ENCODE data around the gene RBMS3. TPM values are rescaled to one million over a fixed set of nuclear protein-coding genes. Genes with fewer than 3 reads are reported as not detected.

Gene RBMS3
- total RNA-seq, 1 donor from 2014 or later = 33.0 TPM

GRCh38 chr3:29940759-29941323, 660.0 kb downstream of the RBMS3 start:
- FAIRE-seq (no peak), DNase-seq (ENCODE audit: low read depth) (no peak)
- Mint-ChIP-seq H3K36me3 (ENCODE audit: low read depth, unreplicated experiment) (no peaks in the 10 kb centered on the region), H3K9me3 (ENCODE audit: unreplicated experiment) (no peaks in the 10 kb centered on the region), H3K27me3 (ENCODE audit: low read depth, unreplicated experiment) (no peaks in the 10 kb centered on the region), H3K27ac (ENCODE audit: unreplicated experiment) (no peak overlapping the region), H3K4me3 (ENCODE audit: unreplicated experiment) (no peak overlapping the region), H3K4me1 (ENCODE audit: low read depth, unreplicated experiment) (peaks cover 6% of the 10 kb centered on the region)
- Histone ChIP-seq H3K27me3 (ENCODE audit: insufficient read depth, low read length) (no peaks in the 10 kb centered on the region), H3K27ac (ENCODE audit: low read depth, low read length) (no peak overlapping the region), H3K79me2 (ENCODE audit: insufficient read depth, low read length) (no peaks in the 10 kb centered on the region), H2AFZ (ENCODE audit: low read depth, low read length) (no peak overlapping the region), H3K36me3 (ENCODE audit: insufficient read depth, low read length) (no peaks in the 10 kb centered on the region), H3K9ac (ENCODE audit: low read length) (no peak overlapping the region), H4K20me1 (ENCODE audit: insufficient read depth, low read length) (no peaks in the 10 kb centered on the region), H3K4me1 (ENCODE audit: insufficient read depth, low read length) (peaks cover 2% of the 10 kb centered on the region), H3K9me3 (ENCODE audit: insufficient read depth, low read depth, low read length) (no peaks in the 10 kb centered on the region), H3K4me2 (ENCODE audit: low read length) (no peak overlapping the region), H3K4me3 (ENCODE audit: insufficient read depth, low read depth, low read length) (no peak overlapping the region)
- no peak for TF ChIP-seq EZH2 (IDR thresholded peaks at IDR 0.05; ENCODE audit: insufficient read depth, low read length)
- TF ChIP-seq, protein P1, sequence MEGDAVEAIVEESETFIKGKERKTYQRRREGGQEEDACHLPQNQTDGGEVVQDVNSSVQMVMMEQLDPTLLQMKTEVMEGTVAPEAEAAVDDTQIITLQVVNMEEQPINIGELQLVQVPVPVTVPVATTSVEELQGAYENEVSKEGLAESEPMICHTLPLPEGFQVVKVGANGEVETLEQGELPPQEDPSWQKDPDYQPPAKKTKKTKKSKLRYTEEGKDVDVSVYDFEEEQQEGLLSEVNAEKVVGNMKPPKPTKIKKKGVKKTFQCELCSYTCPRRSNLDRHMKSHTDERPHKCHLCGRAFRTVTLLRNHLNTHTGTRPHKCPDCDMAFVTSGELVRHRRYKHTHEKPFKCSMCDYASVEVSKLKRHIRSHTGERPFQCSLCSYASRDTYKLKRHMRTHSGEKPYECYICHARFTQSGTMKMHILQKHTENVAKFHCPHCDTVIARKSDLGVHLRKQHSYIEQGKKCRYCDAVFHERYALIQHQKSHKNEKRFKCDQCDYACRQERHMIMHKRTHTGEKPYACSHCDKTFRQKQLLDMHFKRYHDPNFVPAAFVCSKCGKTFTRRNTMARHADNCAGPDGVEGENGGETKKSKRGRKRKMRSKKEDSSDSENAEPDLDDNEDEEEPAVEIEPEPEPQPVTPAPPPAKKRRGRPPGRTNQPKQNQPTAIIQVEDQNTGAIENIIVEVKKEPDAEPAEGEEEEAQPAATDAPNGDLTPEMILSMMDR (IDR thresholded peaks at IDR 0.05; ENCODE audit: insufficient read depth, low read depth, low read length) = no peak

- TF ChIP-seq EZH2 (IDR thresholded peaks at IDR 0.05; ENCODE audit: insufficient read depth, low read length) = no peak
- TF ChIP-seq, protein P1 (IDR thresholded peaks at IDR 0.05; ENCODE audit: insufficient read depth, low read depth, low read length) = no peak
- H3K4me1 ChIP-seq (ENCODE audit: insufficient read depth, low read length) = no peaks in the 10 kb centered on the region
Measured at GRCh38 chr3:29942297-29942696, 661.4 kb downstream of the RBMS3 start.

DNA sequence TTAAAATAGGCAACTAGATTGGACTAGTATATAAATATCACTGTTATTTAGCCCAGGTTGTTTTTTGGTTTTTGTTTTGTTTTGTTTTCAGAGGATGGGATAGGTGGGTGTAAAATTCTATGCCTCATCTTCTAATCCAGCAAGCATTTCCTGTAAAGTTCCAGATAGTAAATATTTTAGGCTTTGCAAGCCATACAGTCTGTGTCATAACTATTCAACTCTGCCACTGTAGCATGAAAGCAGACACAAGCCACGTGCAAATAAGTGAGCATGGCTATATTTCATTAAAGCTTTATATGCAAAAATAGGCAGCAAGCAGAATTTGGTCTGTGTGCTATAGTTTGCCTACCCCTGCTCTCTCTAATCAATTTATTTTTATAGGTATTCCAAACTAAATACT, 668.3 kb downstream of the RBMS3 start:
- no peaks in the 10 kb centered on the region for H3K27me3 Mint-ChIP-seq (ENCODE audit: low read depth, unreplicated experiment)
- no peak overlapping the region for H3K4me2 ChIP-seq (ENCODE audit: low read length)
- H3K27ac Mint-ChIP-seq (ENCODE audit: unreplicated experiment) = peak overlapping the region; percentile 42
- no peak overlapping the region for H2AFZ ChIP-seq (ENCODE audit: low read depth, low read length)
- peaks cover 3% of the 10 kb centered on the region for H3K4me1 ChIP-seq (ENCODE audit: insufficient read depth, low read length)
- DNase-seq (ENCODE audit: low read depth) (peak; percentile 17), FAIRE-seq (no peak)
- H3K27me3 ChIP-seq (ENCODE audit: insufficient read depth, low read length) = no peaks in the 10 kb centered on the region
- no peaks in the 10 kb centered on the region for H3K36me3 Mint-ChIP-seq (ENCODE audit: low read depth, unreplicated experiment)
- no peak overlapping the region for H3K4me3 Mint-ChIP-seq (ENCODE audit: unreplicated experiment)
- H3K36me3 ChIP-seq (ENCODE audit: insufficient read depth, low read length) = no peaks in the 10 kb centered on the region
- no peaks in the 10 kb centered on the region for H3K79me2 ChIP-seq (ENCODE audit: insufficient read depth, low read length)
- peaks cover 15% of the 10 kb centered on the region for H3K4me1 Mint-ChIP-seq (ENCODE audit: low read depth, unreplicated experiment)
- H3K9me3 ChIP-seq (ENCODE audit: insufficient read depth, low read depth, low read length) = no peaks in the 10 kb centered on the region
- no peak overlapping the region for H3K9ac ChIP-seq (ENCODE audit: low read length)
- no peaks in the 10 kb centered on the region for H3K9me3 Mint-ChIP-seq (ENCODE audit: unreplicated experiment)
- H3K4me3 ChIP-seq (ENCODE audit: insufficient read depth, low read depth, low read length) = no peak overlapping the region
- no peaks in the 10 kb centered on the region for H4K20me1 ChIP-seq (ENCODE audit: insufficient read depth, low read length)
- no peak overlapping the region for H3K27ac ChIP-seq (ENCODE audit: low read depth, low read length)
- no peak for TF ChIP-seq EZH2 (IDR thresholded peaks at IDR 0.05; ENCODE audit: insufficient read depth, low read length)
- TF ChIP-seq, protein P1 (IDR thresholded peaks at IDR 0.05; ENCODE audit: insufficient read depth, low read depth, low read length) = no peak

More at GRCh38 chr3:29942297-29942696, 661.4 kb downstream of the RBMS3 start:
- H3K9me3 Mint-ChIP-seq (ENCODE audit: unreplicated experiment) = no peaks in the 10 kb centered on the region
- H2AFZ ChIP-seq (ENCODE audit: low read depth, low read length) = no peak overlapping the region
- H3K9ac ChIP-seq (ENCODE audit: low read length) = no peak overlapping the region
- H3K36me3 Mint-ChIP-seq (ENCODE audit: low read depth, unreplicated experiment) = no peaks in the 10 kb centered on the region
- H3K9me3 ChIP-seq (ENCODE audit: insufficient read depth, low read depth, low read length) = no peaks in the 10 kb centered on the region
- no peak overlapping the region for H3K4me3 ChIP-seq (ENCODE audit: insufficient read depth, low read depth, low read length)
- H3K27me3 ChIP-seq (ENCODE audit: insufficient read depth, low read length) = no peaks in the 10 kb centered on the region
- DNase-seq (ENCODE audit: low read depth) (no peak), FAIRE-seq (no peak)
- no peak overlapping the region for H3K27ac ChIP-seq (ENCODE audit: low read depth, low read length)
- no peak overlapping the region for H3K27ac Mint-ChIP-seq (ENCODE audit: unreplicated experiment)
- no peaks in the 10 kb centered on the region for H3K79me2 ChIP-seq (ENCODE audit: insufficient read depth, low read length)
- no peaks in the 10 kb centered on the region for H3K36me3 ChIP-seq (ENCODE audit: insufficient read depth, low read length)
- H3K4me1 Mint-ChIP-seq (ENCODE audit: low read depth, unreplicated experiment) = peaks cover 2% of the 10 kb centered on the region
- no peaks in the 10 kb centered on the region for H3K27me3 Mint-ChIP-seq (ENCODE audit: low read depth, unreplicated experiment)
- no peak overlapping the region for H3K4me3 Mint-ChIP-seq (ENCODE audit: unreplicated experiment)
- H4K20me1 ChIP-seq (ENCODE audit: insufficient read depth, low read length) = no peaks in the 10 kb centered on the region
- no peak overlapping the region for H3K4me2 ChIP-seq (ENCODE audit: low read length)
